Vagina (tissue), 2 donors: Measurements from ENCODE around the gene DNAAF8. TPM values are rescaled to one million over a fixed set of nuclear protein-coding genes. Genes with fewer than 3 reads are reported as not detected.

Experiments
- DNase-seq, 2 donors: peaks; one replicate each; pipeline ENCODE4 v3.0.0-alpha.2; 2017; ENCODE audit errors: extremely low spot score in 2 of 2
- H3K27ac ChIP-seq: fragments of 200-600 bp; sonication (generic); one replicate; pipeline ENCODE4 v1.5.1; 2019
- H3K27me3 ChIP-seq: fragments of 200-600 bp; sonication (generic); one replicate; pipeline ENCODE4 v1.5.1; 2019
- H3K36me3 ChIP-seq, 2 donors: fragments of 200-600 bp; sonication (generic); one replicate each; pipeline ENCODE4 v1.5.1; 2017 to 2019
- H3K4me1 ChIP-seq: fragments of 200-600 bp; sonication (generic); one replicate; pipeline ENCODE4 v1.5.1; 2019
- H3K4me3 ChIP-seq, 2 donors: fragments of 200-600 bp; sonication (generic); 1 replicate in 1 of 2; 2 replicates in 1 of 2; pipeline ENCODE4 v1.5.1; 2016 to 2019
- H3K9me3 ChIP-seq: fragments of 200-600 bp; sonication (generic); one replicate; pipeline ENCODE4 v1.5.1; 2019
- POLR2A ChIP-seq, 2 donors: fragments of 450-650 bp; IDR thresholded peaks; one replicate each; pipeline ENCODE4 v1.6.1; 2017; ENCODE audit warnings: antibody characterized with exemption in 2 of 2, mild to moderate bottlenecking in 2 of 2, moderate library complexity in 2 of 2
- POLR2AphosphoS5 ChIP-seq, 2 donors: sonication (generic); formaldehyde crosslinking; IDR thresholded peaks; one replicate each; pipeline ENCODE4 v1.9.0; 2017; ENCODE audit warnings: antibody characterized with exemption in 2 of 2, mild to moderate bottlenecking in 2 of 2, low read depth in 1 of 2; ENCODE audit not compliant: insufficient read depth in 1 of 2
- intact Hi-C: fragments of 100-400 bp; cut with DNase I; formaldehyde crosslinking; loops from one replicate; pipeline ENCODE4 v1.15.1; 2023
- total RNA-seq: library from RNA; depleted of rRNA; stranded (reverse); fragments of >200 nt; gene quantifications from one replicate; pipeline ENCODE4 v1.2.3, GENCODE V29; 2016
- TF ChIP-seq, protein P1 (sequence below), 3 experiments: fragments of 450-650 bp in 2 of 3; fragments of 200-600 bp in 1 of 3; sonication (generic) in 1 of 3; IDR thresholded peaks; one replicate each; pipeline ENCODE4 v1.5.1; 2017 to 2019; ENCODE audit warnings: antibody characterized with exemption in 3 of 3, mild to moderate bottlenecking in 2 of 3, moderate library complexity in 2 of 3

The DNAAF8 gene
- total RNA-seq, 1 donor from 2014 or later: not detected

DNA sequence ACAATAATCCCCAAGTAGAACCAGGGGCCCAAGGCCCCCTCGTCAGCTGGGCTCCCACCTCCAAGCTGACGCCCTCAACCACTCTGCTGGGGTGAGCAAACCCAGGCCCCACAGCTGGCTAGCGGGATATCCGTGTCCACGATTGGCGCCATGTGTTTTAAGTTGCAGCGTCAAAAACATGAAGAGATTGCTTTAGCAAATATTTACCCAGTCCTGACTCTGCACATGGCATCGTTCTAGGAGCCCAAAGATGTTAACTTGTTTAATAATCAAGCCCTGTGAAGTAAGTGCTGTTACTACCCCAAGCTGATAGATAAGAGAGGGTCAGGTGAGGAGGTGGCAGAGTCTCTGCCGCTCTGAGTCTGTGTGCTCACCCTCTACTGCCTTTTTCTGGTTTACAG lies 54.2 kb downstream of the DNAAF8 start:
- H3K9me3 ChIP-seq: no peaks in the 10 kb centered on the region
- H3K36me3 ChIP-seq: no peaks in the 10 kb centered on the region
- no peak overlapping the region for H3K4me3 ChIP-seq
- intact Hi-C loops: no loop called here
- H3K27me3 ChIP-seq: no peaks in the 10 kb centered on the region
- DNase-seq: no peak
- TF ChIP-seq, protein P1, sequence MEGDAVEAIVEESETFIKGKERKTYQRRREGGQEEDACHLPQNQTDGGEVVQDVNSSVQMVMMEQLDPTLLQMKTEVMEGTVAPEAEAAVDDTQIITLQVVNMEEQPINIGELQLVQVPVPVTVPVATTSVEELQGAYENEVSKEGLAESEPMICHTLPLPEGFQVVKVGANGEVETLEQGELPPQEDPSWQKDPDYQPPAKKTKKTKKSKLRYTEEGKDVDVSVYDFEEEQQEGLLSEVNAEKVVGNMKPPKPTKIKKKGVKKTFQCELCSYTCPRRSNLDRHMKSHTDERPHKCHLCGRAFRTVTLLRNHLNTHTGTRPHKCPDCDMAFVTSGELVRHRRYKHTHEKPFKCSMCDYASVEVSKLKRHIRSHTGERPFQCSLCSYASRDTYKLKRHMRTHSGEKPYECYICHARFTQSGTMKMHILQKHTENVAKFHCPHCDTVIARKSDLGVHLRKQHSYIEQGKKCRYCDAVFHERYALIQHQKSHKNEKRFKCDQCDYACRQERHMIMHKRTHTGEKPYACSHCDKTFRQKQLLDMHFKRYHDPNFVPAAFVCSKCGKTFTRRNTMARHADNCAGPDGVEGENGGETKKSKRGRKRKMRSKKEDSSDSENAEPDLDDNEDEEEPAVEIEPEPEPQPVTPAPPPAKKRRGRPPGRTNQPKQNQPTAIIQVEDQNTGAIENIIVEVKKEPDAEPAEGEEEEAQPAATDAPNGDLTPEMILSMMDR (IDR thresholded peaks at IDR 0.05): no peak
- TF ChIP-seq POLR2A (IDR thresholded peaks at IDR 0.05) (no peak), POLR2AphosphoS5 (IDR thresholded peaks at IDR 0.05; ENCODE audit: insufficient read depth in 1 of 2, low read depth in 1 of 2) (no peak)
- H3K27ac ChIP-seq: no peak overlapping the region
- H3K4me1 ChIP-seq: no peaks in the 10 kb centered on the region

DNA sequence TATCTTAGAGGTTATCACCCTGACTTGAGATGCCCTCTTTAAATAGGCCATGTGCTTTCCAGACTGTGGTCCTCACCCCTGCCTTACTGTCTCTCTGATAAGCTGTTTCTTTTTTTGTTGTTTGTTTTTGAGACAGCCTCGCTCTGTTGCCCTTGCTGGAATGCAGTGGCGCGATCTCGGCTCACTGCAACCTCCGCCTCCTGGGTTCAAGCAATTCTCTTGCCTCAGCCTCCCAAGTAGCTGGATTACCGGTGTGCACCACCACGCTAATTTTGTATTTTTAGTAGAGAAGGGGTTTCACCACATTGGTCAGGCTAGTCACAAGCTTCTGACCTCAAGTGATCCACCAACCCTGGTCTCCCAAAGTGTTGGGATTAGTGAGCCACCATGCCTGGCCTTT lies 54.6 kb downstream of the DNAAF8 start:
- intact Hi-C loops: no loop called here
- DNase-seq: no peak
- Histone ChIP-seq H3K27me3 (no peaks in the 10 kb centered on the region), H3K36me3 (no peaks in the 10 kb centered on the region), H3K9me3 (no peaks in the 10 kb centered on the region), H3K4me1 (no peaks in the 10 kb centered on the region), H3K27ac (no peak overlapping the region), H3K4me3 (no peak overlapping the region)
- TF ChIP-seq POLR2A (IDR thresholded peaks at IDR 0.05) (no peak), POLR2AphosphoS5 (IDR thresholded peaks at IDR 0.05; ENCODE audit: insufficient read depth in 1 of 2, low read depth in 1 of 2) (no peak)
- TF ChIP-seq, protein P1 (IDR thresholded peaks at IDR 0.05): no peak

DNA sequence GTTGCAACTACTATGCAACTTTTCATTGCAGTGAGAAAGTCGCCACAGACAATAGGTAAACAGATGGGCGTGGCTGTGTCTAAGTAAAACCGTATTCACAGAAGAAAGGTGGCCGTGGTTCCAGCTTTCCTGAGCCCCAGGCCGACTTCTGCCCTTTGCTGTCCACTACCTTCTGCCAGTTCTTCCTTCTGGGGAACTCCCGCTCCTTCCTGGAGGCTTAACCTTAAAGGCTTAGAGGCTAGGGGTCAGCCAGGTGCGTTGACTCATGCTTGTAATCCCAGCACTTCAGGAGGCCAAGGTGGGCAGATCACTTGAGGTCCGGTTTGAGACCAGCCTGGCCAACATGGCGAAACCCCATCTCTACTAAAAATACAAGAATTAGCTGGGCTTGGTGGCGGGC lies 55.9 kb downstream of the DNAAF8 start:
- no peaks in the 10 kb centered on the region for H3K36me3 ChIP-seq
- DNase-seq: no peak
- intact Hi-C loops: no loop called here
- H3K27ac ChIP-seq: no peak overlapping the region
- H3K9me3 ChIP-seq: no peaks in the 10 kb centered on the region
- no peaks in the 10 kb centered on the region for H3K27me3 ChIP-seq
- no peak for TF ChIP-seq POLR2A (IDR thresholded peaks at IDR 0.05)
- no peak for TF ChIP-seq POLR2AphosphoS5 (IDR thresholded peaks at IDR 0.05; ENCODE audit: insufficient read depth in 1 of 2, low read depth in 1 of 2)
- TF ChIP-seq, protein P1 (IDR thresholded peaks at IDR 0.05): no peak
- H3K4me3 ChIP-seq: no peak overlapping the region
- H3K4me1 ChIP-seq: no peaks in the 10 kb centered on the region

DNA sequence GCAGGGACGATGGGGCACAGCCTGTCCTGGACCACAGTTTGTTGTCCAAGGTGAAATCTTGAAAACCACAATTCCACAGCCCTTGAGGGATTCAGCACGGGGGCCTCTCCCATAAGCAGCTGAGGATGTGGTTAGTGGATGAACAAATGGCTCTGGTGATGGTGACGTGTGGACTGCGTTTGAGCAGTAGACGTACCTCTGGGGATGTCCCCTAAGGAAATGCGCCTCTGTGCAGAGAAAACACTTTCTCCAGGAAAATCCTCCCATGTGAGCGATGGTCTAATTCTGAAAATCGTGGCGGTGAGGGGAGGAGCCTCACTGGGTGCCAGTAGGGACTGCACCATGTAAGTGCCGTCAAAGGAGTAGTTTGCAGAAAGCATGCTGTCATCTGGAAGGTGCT lies 56.5 kb downstream of the DNAAF8 start:
- Histone ChIP-seq H3K27ac (no peak overlapping the region), H3K4me1 (no peaks in the 10 kb centered on the region), H3K27me3 (no peaks in the 10 kb centered on the region), H3K4me3 (no peak overlapping the region), H3K9me3 (no peaks in the 10 kb centered on the region), H3K36me3 (no peaks in the 10 kb centered on the region)
- DNase-seq: no peak
- intact Hi-C loops: no loop called here
- TF ChIP-seq POLR2A (IDR thresholded peaks at IDR 0.05) (no peak), POLR2AphosphoS5 (IDR thresholded peaks at IDR 0.05; ENCODE audit: insufficient read depth in 1 of 2, low read depth in 1 of 2) (no peak)
- TF ChIP-seq, protein P1 (IDR thresholded peaks at IDR 0.05): no peak

DNA sequence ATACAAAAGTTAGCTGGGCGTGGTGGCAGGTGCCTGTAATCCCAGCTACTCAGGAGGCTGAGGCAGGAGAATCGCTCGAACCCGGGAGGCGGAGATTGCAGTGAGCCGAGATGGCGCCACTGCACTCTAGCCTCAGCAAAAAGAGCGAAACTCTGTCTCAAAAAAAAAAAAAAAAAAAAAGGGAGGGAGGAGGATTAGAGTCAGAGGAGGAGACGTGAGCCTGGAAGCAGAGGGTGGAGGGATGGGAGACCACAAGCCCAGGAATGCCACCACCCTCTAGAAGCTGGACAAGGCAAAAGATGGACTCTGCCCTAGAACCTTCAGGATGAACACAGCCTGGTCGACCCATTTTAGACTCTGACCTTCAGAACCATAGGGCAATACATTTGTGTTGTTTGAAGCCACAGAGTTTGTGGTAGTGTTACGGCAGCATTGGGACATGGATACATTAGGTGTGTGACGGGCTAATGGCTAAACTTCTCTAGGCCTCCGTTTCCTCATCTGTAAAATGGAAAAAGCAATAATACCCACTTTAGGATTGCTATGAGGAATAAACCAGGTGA lies 58.7 kb downstream of the DNAAF8 start:
- intact Hi-C loops: no loop called here
- DNase-seq: no peak
- Histone ChIP-seq H3K9me3 (no peaks in the 10 kb centered on the region), H3K4me1 (no peaks in the 10 kb centered on the region), H3K4me3 (no peak overlapping the region), H3K36me3 (peaks cover 0 to 9% of the 10 kb centered on the region in 2 donors), H3K27me3 (no peaks in the 10 kb centered on the region), H3K27ac (no peak overlapping the region)
- TF ChIP-seq POLR2A (IDR thresholded peaks at IDR 0.05) (no peak), POLR2AphosphoS5 (IDR thresholded peaks at IDR 0.05; ENCODE audit: insufficient read depth in 1 of 2, low read depth in 1 of 2) (no peak)
- TF ChIP-seq, protein P1 (IDR thresholded peaks at IDR 0.05): no peak
